T-helper 2 cell (primary cell): ENCODE measurements around the gene NF2.

Source experiments
- DNase-seq, 5 experiments: peaks; one replicate each; pipeline versions ENCODE4 v3.0.0 to v3.0.0-alpha.2; 2012 to 2022

NF2 gene

GRCh38 chr22:29703569-29704195, 100.2 kb downstream of the NF2 start:
- DNase-seq: no peak

- DNase-seq: no peak
These were observed 101.3 kb downstream of the NF2 start for GRCh38 chr22:29704528-29705285.

GRCh38 chr22:29705651-29706050, 102.2 kb downstream of the NF2 start:
- DNase-seq: no peak

- DNase-seq: no peak
These were observed 103.1 kb downstream of the NF2 start for GRCh38 chr22:29706486-29706885.

- DNase-seq: no peak
These were observed 103.6 kb downstream of the NF2 start for GRCh38 chr22:29707010-29707409.

GRCh38 chr22:29707471-29707870, 104.0 kb downstream of the NF2 start:
- DNase-seq: no peak

GRCh38 chr22:29710193-29710592, 106.8 kb downstream of the NF2 start:
- no peak for DNase-seq

- no peak for DNase-seq
These were observed 107.6 kb downstream of the NF2 start for GRCh38 chr22:29710922-29711593.

GRCh38 chr22:29712119-29712518, 108.7 kb downstream of the NF2 start:
- no peak for DNase-seq

- DNase-seq: no peak
These were observed 109.8 kb downstream of the NF2 start for GRCh38 chr22:29713156-29713727.

- no peak for DNase-seq
These were observed 111.8 kb downstream of the NF2 start for GRCh38 chr22:29715240-29715639.

GRCh38 chr22:29715705-29716104, 112.3 kb downstream of the NF2 start:
- DNase-seq: no peak

- peak in 1 of 5 experiments; percentile 34 for DNase-seq
These were observed 113.5 kb downstream of the NF2 start for GRCh38 chr22:29716814-29717545.

GRCh38 chr22:29717789-29718188, 114.4 kb downstream of the NF2 start:
- DNase-seq: no peak

- no peak for DNase-seq
These were observed 115.8 kb downstream of the NF2 start for GRCh38 chr22:29718949-29719898.

- DNase-seq: peak in 1 of 5 experiments; percentile 14
These were observed 116.6 kb downstream of the NF2 start, which contains the start of gene CABP7 for GRCh38 chr22:29719899-29720645. TSS of gene CABP7 (plus strand) at chr22:29720003. CDS start at chr22:29720425, 422 bp downstream.

GRCh38 chr22:29720811-29721323, 117.4 kb downstream of the NF2 start:
- DNase-seq: no peak

- DNase-seq: no peak
These were observed 118.7 kb downstream of the NF2 start for GRCh38 chr22:29722151-29722550.

- no peak for DNase-seq
These were observed 119.2 kb downstream of the NF2 start for GRCh38 chr22:29722587-29722986.

GRCh38 chr22:29723766-29724165, 120.3 kb downstream of the NF2 start:
- DNase-seq: no peak
